H1 (cell line): ENCODE data around the gene RNF133. TPM values are rescaled to one million over a fixed set of nuclear protein-coding genes. Genes with fewer than 3 reads are reported as not detected.

Source experiments
- CTCF ChIA-PET: fragments of 300-600 bp; sonication (Branson Sonifier 250); formaldehyde crosslinking; loops from one replicate; lab custom pipeline; 2021; ENCODE audit not compliant: partially characterized antibody; lab: Charles Lee
- POLR2A ChIA-PET: fragments of 300-600 bp; sonication (Branson Sonifier 250); formaldehyde crosslinking; loops from one replicate; lab custom pipeline; 2021; ENCODE audit warnings: inconsistent platforms; ENCODE audit not compliant: partially characterized antibody; lab: Charles Lee
- DNase-seq, 2 experiments: peaks; one replicate each; pipeline versions ENCODE4 v3.0.0 to v3.0.0-alpha.2; 2010 to 2022; ENCODE audit warnings: low spot score in 2 of 2, low read depth in 1 of 2, mixed read lengths in 1 of 2
- FAIRE-seq: peaks from 2 replicates; lab custom pipeline; 2011; peaks lifted over from hg19 to GRCh38; lab: Jason Lieb, UNC
- H2AFZ ChIP-seq: 2 replicates; pipeline ENCODE4 v1.8.1; 2012; ENCODE audit warnings: low read length, inconsistent platforms
- H2AK5ac ChIP-seq: 2 replicates; pipeline ENCODE4 v1.6.1; 2013; ENCODE audit warnings: low read depth, low read length
- H2BK120ac ChIP-seq: replicated peaks from 2 replicates; pipeline ENCODE3; 2013; ENCODE audit warnings: low read depth, low read length, inconsistent platforms
- H2BK12ac ChIP-seq: 2 replicates; pipeline ENCODE4 v1.6.1; 2013; ENCODE audit warnings: low read depth, low read length
- H2BK15ac ChIP-seq: 2 replicates; pipeline ENCODE4 v1.6.1; 2013; ENCODE audit warnings: low read length
- H2BK20ac ChIP-seq: 2 replicates; pipeline ENCODE4 v1.6.1; 2013; ENCODE audit warnings: low read length
- H2BK5ac ChIP-seq: 2 replicates; pipeline ENCODE4 v1.6.1; 2013; ENCODE audit warnings: low read depth, low read length
- H3K14ac ChIP-seq: 2 replicates; pipeline ENCODE4 v1.6.1; 2013; ENCODE audit warnings: inconsistent platforms; ENCODE audit not compliant: insufficient read length
- H3K18ac ChIP-seq: 2 replicates; pipeline ENCODE4 v1.6.1; 2013; ENCODE audit warnings: low read length; ENCODE audit errors: extremely low read depth
- H3K23ac ChIP-seq: 2 replicates; pipeline ENCODE4 v1.6.1; 2013; ENCODE audit warnings: inconsistent platforms; ENCODE audit not compliant: insufficient read length
- H3K23me2 ChIP-seq: 2 replicates; pipeline ENCODE4 v1.6.1; 2013; ENCODE audit warnings: low read depth, low read length
- H3K27ac ChIP-seq: 2 replicates; pipeline ENCODE4 v1.6.1; 2011; ENCODE audit warnings: low read depth, low read length, inconsistent platforms
- H3K27me3 ChIP-seq, 4 experiments: replicated peaks in 1 of 4; 1 replicate in 1 of 4; 2 replicates in 3 of 4; pipeline versions ENCODE4 v1.6.1 to v1.8.1; 2011 to 2013; ENCODE audit warnings: low read length in 3 of 4, mild to moderate bottlenecking in 3 of 4, inconsistent platforms in 2 of 4, mixed read lengths in 2 of 4, moderate library complexity in 1 of 4; ENCODE audit not compliant: control insufficient read depth in 3 of 4, insufficient read depth in 3 of 4; ENCODE audit errors: extremely low read depth in 1 of 4
- H3K36me3 ChIP-seq, 4 experiments: 2 replicates each; pipeline versions ENCODE4 v1.6.1 to v1.8.1; 2011 to 2013; ENCODE audit warnings: mild to moderate bottlenecking in 4 of 4, low read length in 3 of 4, moderate library complexity in 2 of 4, control low read depth in 1 of 4, inconsistent platforms in 1 of 4; ENCODE audit not compliant: insufficient read depth in 4 of 4, control insufficient read depth in 2 of 4
- H3K4ac ChIP-seq: replicated peaks from 2 replicates; pipeline ENCODE3; 2013; ENCODE audit warnings: low read length, low read depth, mixed read lengths, inconsistent platforms; ENCODE audit not compliant: insufficient read length
- H3K4me1 ChIP-seq, 4 experiments: replicated peaks in 1 of 4; 1 replicate in 1 of 4; 2 replicates in 3 of 4; pipeline versions ENCODE4 v1.6.1 to v1.8.1; 2011 to 2013; ENCODE audit warnings: low read length in 3 of 4, inconsistent platforms in 2 of 4, mixed read lengths in 1 of 4; ENCODE audit not compliant: insufficient read depth in 4 of 4, control insufficient read depth in 3 of 4
- H3K4me2 ChIP-seq, 2 experiments: 2 replicates each; pipeline versions ENCODE4 v1.6.1 to v1.8.1; 2011 to 2013; ENCODE audit warnings: low read depth in 2 of 2, low read length in 2 of 2, control low read depth in 1 of 2, inconsistent platforms in 1 of 2, mild to moderate bottlenecking in 1 of 2; ENCODE audit not compliant: insufficient read depth in 1 of 2
- H3K4me3 ChIP-seq, 4 experiments: fragments of 200-600, 300-600 bp in 1 of 4; sonication (generic), shearing (Covaris generic), sonication (Bioruptor Twin) in 1 of 4; 2 replicates each; pipeline versions ENCODE4 v1.5.1 to v1.8.1; 2011 to 2016; ENCODE audit warnings: low read length in 4 of 4, low read depth in 3 of 4, control low read depth in 2 of 4, inconsistent platforms in 2 of 4, mild to moderate bottlenecking in 2 of 4, mixed read lengths in 1 of 4, moderate library complexity in 1 of 4; ENCODE audit not compliant: insufficient read depth in 2 of 4; ENCODE audit errors: extremely low read depth in 1 of 4
- H3K56ac ChIP-seq: replicated peaks from 2 replicates; pipeline ENCODE3; 2013; ENCODE audit warnings: low read depth, mild to moderate bottlenecking, mixed read lengths, low read length, inconsistent platforms; ENCODE audit not compliant: insufficient read length
- H3K79me1 ChIP-seq: 2 replicates; pipeline ENCODE4 v1.6.1; 2013; ENCODE audit warnings: low read depth, low read length, control low read depth
- H3K79me2 ChIP-seq, 2 experiments: 2 replicates each; pipeline versions ENCODE4 v1.6.1 to v1.8.1; 2012 to 2013; ENCODE audit warnings: low read length in 2 of 2, mild to moderate bottlenecking in 2 of 2, inconsistent platforms in 1 of 2; ENCODE audit not compliant: insufficient read depth in 2 of 2, control insufficient read depth in 1 of 2
- H3K9ac ChIP-seq, 4 experiments: replicated peaks in 1 of 4; 1 replicate in 1 of 4; 2 replicates in 3 of 4; pipeline versions ENCODE4 v1.6.1 to v1.8.1; 2011 to 2013; ENCODE audit warnings: low read depth in 3 of 4, low read length in 3 of 4, control low read depth in 2 of 4, mild to moderate bottlenecking in 2 of 4, moderate library complexity in 2 of 4, inconsistent platforms in 1 of 4; ENCODE audit errors: extremely low read depth in 1 of 4
- H3K9me3 ChIP-seq, 2 experiments: 2 replicates each; pipeline versions ENCODE4 v1.6.1 to v1.8.1; 2012 to 2013; ENCODE audit warnings: mild to moderate bottlenecking in 2 of 2, moderate library complexity in 2 of 2, control low read depth in 1 of 2, inconsistent platforms in 1 of 2, low read depth in 1 of 2, low read length in 1 of 2, mixed read lengths in 1 of 2; ENCODE audit not compliant: insufficient read depth in 2 of 2
- H4K20me1 ChIP-seq, 2 experiments: replicated peaks in 1 of 2; 2 replicates each; pipeline versions ENCODE3 to v1.8.1; 2011 to 2013; ENCODE audit warnings: inconsistent platforms in 2 of 2, low read length in 2 of 2, mild to moderate bottlenecking in 1 of 2; ENCODE audit not compliant: insufficient read depth in 2 of 2, control insufficient read depth in 1 of 2
- H4K5ac ChIP-seq: 2 replicates; pipeline ENCODE4 v1.6.1; 2013; ENCODE audit warnings: low read length, low read depth, mixed read lengths, inconsistent platforms; ENCODE audit not compliant: insufficient read length
- H4K8ac ChIP-seq: 2 replicates; pipeline ENCODE4 v1.8.0; 2013; ENCODE audit warnings: mild to moderate bottlenecking, moderate library complexity, low read length, inconsistent platforms; ENCODE audit not compliant: insufficient read depth; ENCODE audit errors: extremely low read depth
- H4K91ac ChIP-seq: replicated peaks from 2 replicates; pipeline ENCODE3; 2013; ENCODE audit warnings: low read length, mixed read lengths, inconsistent platforms; ENCODE audit not compliant: insufficient read length
- CEBPB ChIP-seq: IDR thresholded peaks from 2 replicates; pipeline ENCODE4 v1.6.1; 2012; ENCODE audit warnings: low read depth, low read length
- CHD2 ChIP-seq: IDR thresholded peaks from 2 replicates; pipeline ENCODE4 v1.6.1; 2012; ENCODE audit warnings: low read length, improper control_type of control experiment
- CTBP2 ChIP-seq: IDR thresholded peaks from 2 replicates; pipeline ENCODE4 v1.7.0; 2011; ENCODE audit warnings: borderline replicate concordance, mild to moderate bottlenecking, moderate library complexity, mixed read lengths, low read length; ENCODE audit not compliant: insufficient read depth, insufficient read length
- EZH2 ChIP-seq: fragments of 200-600 bp; sonication (generic); IDR thresholded peaks from 2 replicates; pipeline ENCODE4 v1.7.1; 2012; ENCODE audit warnings: low read depth, mild to moderate bottlenecking, moderate library complexity, low read length, inconsistent platforms; ENCODE audit not compliant: severe bottlenecking
- GABPA ChIP-seq: IDR thresholded peaks from 2 replicates; pipeline ENCODE4 v1.6.1; 2011; ENCODE audit warnings: mild to moderate bottlenecking, low read length, moderate library complexity, borderline replicate concordance; ENCODE audit not compliant: insufficient read depth
- JUN ChIP-seq: IDR thresholded peaks from 2 replicates; pipeline ENCODE4 v1.6.1; 2011; ENCODE audit warnings: low read depth, mild to moderate bottlenecking, improper control_type of control experiment, low read length
- KDM5A ChIP-seq: fragments of 200-600 bp; IDR thresholded peaks from 2 replicates; pipeline ENCODE4 v1.7.1; 2012; ENCODE audit warnings: mild to moderate bottlenecking, low read length, inconsistent platforms, mixed read lengths
- MAX ChIP-seq: IDR thresholded peaks from 2 replicates; pipeline ENCODE4 v1.6.1; 2012; ENCODE audit warnings: inconsistent platforms
- NANOG ChIP-seq: IDR thresholded peaks from 2 replicates; pipeline ENCODE4 v1.6.1; 2011; ENCODE audit warnings: low read length, low read depth, mild to moderate bottlenecking, inconsistent platforms; ENCODE audit not compliant: insufficient read depth, poor library complexity, severe bottlenecking
- POLR2A ChIP-seq, 2 experiments: IDR thresholded peaks; 1 replicate in 1 of 2; 2 replicates in 1 of 2; pipeline ENCODE4 v1.6.1; 2011; ENCODE audit warnings: low read depth in 2 of 2, low read length in 2 of 2, mild to moderate bottlenecking in 2 of 2; ENCODE audit errors: control extremely low read depth in 1 of 2
- POLR2AphosphoS5 ChIP-seq: IDR thresholded peaks from 2 replicates; pipeline ENCODE4 v1.6.1; 2011; ENCODE audit warnings: low read depth, low read length
- TBP ChIP-seq: IDR thresholded peaks from 2 replicates; pipeline ENCODE4 v1.6.1; 2011; ENCODE audit warnings: low read depth, low read length, improper control_type of control experiment
- polyA plus RNA-seq, 7 experiments: library from polyadenylated mRNA; depleted of rRNA in 3 of 7; stranded (reverse) in 5 of 7; unstranded in 2 of 7; fragments of >200 nt in 5 of 7; fragments of 200-250 nt in 2 of 7; gene quantifications; 1 replicate in 5 of 7; 2 replicates in 1 of 7; 4 replicates in 1 of 7; pipeline versions ENCODE4 v1.2.1 to v1.2.3, GENCODE V29; 2011 to 2013; ENCODE audit warnings: missing spikeins in 2 of 7, mixed read lengths in 2 of 7
- total RNA-seq: library from RNA; stranded (reverse); fragmentation: NEBNext Ultra II Directional; extraction: Animal tissue kit (Norgen Biotek cat#: 25700); gene quantifications from 2 replicates; pipeline ENCODE4 v1.2.1, GENCODE V29; 2021

Gene RNF133
- total and polyA plus RNA-seq, 2 of the 8 experiments (the other 6 are each of a cell fraction or from before 2014, with no cell fraction given): 0.09 to 0.39 TPM

GRCh38 chr7:122743211-122743610, 44.3 kb upstream of the RNF133 start:
- H2AK5ac ChIP-seq: no peak overlapping the region
- peaks cover 3 to 20% (median 19%) of the 10 kb centered on the region in 4 experiments; a peak in 5 of 7 replicates for H3K4me1 ChIP-seq
- no peaks in the 10 kb centered on the region for H3K23me2 ChIP-seq
- no peak overlapping the region for H4K8ac ChIP-seq
- FAIRE-seq (no peak), DNase-seq (no peak)
- H3K56ac ChIP-seq: no peak overlapping the region
- H2BK15ac ChIP-seq: no peak overlapping the region
- H4K91ac ChIP-seq: no peak overlapping the region
- no peak overlapping the region for H3K14ac ChIP-seq
- H3K4me2 ChIP-seq: no peak overlapping the region
- no peak overlapping the region for H2BK120ac ChIP-seq
- no peak overlapping the region for H3K27ac ChIP-seq
- no peaks in the 10 kb centered on the region for H3K27me3 ChIP-seq
- ChIA-PET CTCF (interaction anchor here (1.0 kb wide), 1 partner anchor 47 kb away, joined by 4 read pairs; no protein-coding TSS in a partner anchor), POLR2A (no interaction called here)
- TF ChIP-seq CTBP2: no peak
- no peak for TF ChIP-seq TBP
- no peak for TF ChIP-seq JUN
- TF ChIP-seq MAX: no peak
- TF ChIP-seq POLR2AphosphoS5: no peak
- no peak for TF ChIP-seq KDM5A
- TF ChIP-seq POLR2A (IDR thresholded peaks at IDR 0.05; ENCODE audit: control extremely low read depth in 1 of 2, low read depth in 2 of 2, low read length in 2 of 2): no peak
- TF ChIP-seq GABPA: no peak
- no peak for TF ChIP-seq NANOG
- no peak for TF ChIP-seq CHD2
- no peak for TF ChIP-seq EZH2
- TF ChIP-seq CEBPB: no peak
- H3K9ac ChIP-seq: no peak overlapping the region
- H2BK12ac ChIP-seq: no peak overlapping the region
- no peak overlapping the region for H2AFZ ChIP-seq
- no peak overlapping the region for H3K23ac ChIP-seq
- no peak overlapping the region for H2BK5ac ChIP-seq
- H3K4ac ChIP-seq: no peak overlapping the region
- H3K9me3 ChIP-seq: no peaks in the 10 kb centered on the region
- no peak overlapping the region for H3K18ac ChIP-seq
- H4K20me1 ChIP-seq: no peaks in the 10 kb centered on the region
- no peak overlapping the region for H3K4me3 ChIP-seq
- H3K79me2 ChIP-seq: no peaks in the 10 kb centered on the region
- no peak overlapping the region for H4K5ac ChIP-seq
- no peaks in the 10 kb centered on the region; the same call in 1 of the 2 replicates for H3K79me1 ChIP-seq
- H3K36me3 ChIP-seq: no peaks in the 10 kb centered on the region
- H2BK20ac ChIP-seq: 0 out of 2 replicates have a peak overlapping the region, but pooled peaks have one; percentile 40
